CD4-positive, alpha-beta T cell treated with Interleukin-17A for 4 hours (primary cell): Measurements from ENCODE around the gene SIL1.
"Not testable (repeated sequence)": the region's sequence is repeated elsewhere in the genome, so short reads cannot be mapped to it uniquely, and the experiment has no call there.

Experiments used
- DNase-seq: peaks from one replicate; pipeline ENCODE4 v3.0.0-alpha.2; 2020; ENCODE audit warnings: mixed read lengths

SIL1 gene

GRCh38 chr5:139062910-139063663, 135.1 kb downstream of the SIL1 start:
- DNase-seq = no peak

- no peak for DNase-seq
These were observed 136.3 kb downstream of the SIL1 start for GRCh38 chr5:139061856-139062255.

GRCh38 chr5:139061274-139061673, 136.9 kb downstream of the SIL1 start:
- DNase-seq = no peak

- DNase-seq = no peak
These were observed 140.0 kb downstream of the SIL1 start for GRCh38 chr5:139058121-139058520.

- DNase-seq = not testable (repeated sequence)
These were observed 140.9 kb downstream of the SIL1 start for GRCh38 chr5:139057045-139057939.

- DNase-seq = no peak
These were observed 145.2 kb downstream of the SIL1 start for GRCh38 chr5:139052975-139053374.

- DNase-seq = no peak
These were observed 146.8 kb downstream of the SIL1 start for GRCh38 chr5:139051392-139051791.

GRCh38 chr5:139050432-139050831, 147.7 kb downstream of the SIL1 start:
- no peak for DNase-seq

- DNase-seq = no peak
These were observed 148.4 kb downstream of the SIL1 start for GRCh38 chr5:139049780-139050179.

GRCh38 chr5:139046551-139046950, 151.6 kb downstream of the SIL1 start:
- no peak for DNase-seq

- no peak for DNase-seq
These were observed 154.8 kb downstream of the SIL1 start for GRCh38 chr5:139043157-139043905.

GRCh38 chr5:139040081-139040480, 158.1 kb downstream of the SIL1 start:
- DNase-seq = no peak

GRCh38 chr5:139038613-139039305, 159.4 kb downstream of the SIL1 start:
- no peak for DNase-seq

GRCh38 chr5:139037732-139038131, 160.4 kb downstream of the SIL1 start:
- DNase-seq = no peak

- not testable (repeated sequence) for DNase-seq
These were observed 161.8 kb downstream of the SIL1 start for GRCh38 chr5:139036332-139036731.

GRCh38 chr5:139027150-139027549, 171.0 kb downstream of the SIL1 start:
- DNase-seq = no peak

GRCh38 chr5:139025651-139026050, 172.5 kb downstream of the SIL1 start:
- no peak for DNase-seq

- DNase-seq = no peak
These were observed 174.9 kb downstream of the SIL1 start for GRCh38 chr5:139023286-139023685.

- no peak for DNase-seq
These were observed 175.6 kb downstream of the SIL1 start for GRCh38 chr5:139022528-139022927.

- DNase-seq = no peak
These were observed 176.8 kb downstream of the SIL1 start for GRCh38 chr5:139021346-139021745.

- no peak for DNase-seq
These were observed 178.3 kb downstream of the SIL1 start for GRCh38 chr5:139019880-139020279.

GRCh38 chr5:139019211-139019610, 179.0 kb downstream of the SIL1 start:
- no peak for DNase-seq

- no peak for DNase-seq
These were observed 180.5 kb downstream of the SIL1 start for GRCh38 chr5:139017624-139018023.
